ENCODE results near the gene HMCN1.

DNA sequence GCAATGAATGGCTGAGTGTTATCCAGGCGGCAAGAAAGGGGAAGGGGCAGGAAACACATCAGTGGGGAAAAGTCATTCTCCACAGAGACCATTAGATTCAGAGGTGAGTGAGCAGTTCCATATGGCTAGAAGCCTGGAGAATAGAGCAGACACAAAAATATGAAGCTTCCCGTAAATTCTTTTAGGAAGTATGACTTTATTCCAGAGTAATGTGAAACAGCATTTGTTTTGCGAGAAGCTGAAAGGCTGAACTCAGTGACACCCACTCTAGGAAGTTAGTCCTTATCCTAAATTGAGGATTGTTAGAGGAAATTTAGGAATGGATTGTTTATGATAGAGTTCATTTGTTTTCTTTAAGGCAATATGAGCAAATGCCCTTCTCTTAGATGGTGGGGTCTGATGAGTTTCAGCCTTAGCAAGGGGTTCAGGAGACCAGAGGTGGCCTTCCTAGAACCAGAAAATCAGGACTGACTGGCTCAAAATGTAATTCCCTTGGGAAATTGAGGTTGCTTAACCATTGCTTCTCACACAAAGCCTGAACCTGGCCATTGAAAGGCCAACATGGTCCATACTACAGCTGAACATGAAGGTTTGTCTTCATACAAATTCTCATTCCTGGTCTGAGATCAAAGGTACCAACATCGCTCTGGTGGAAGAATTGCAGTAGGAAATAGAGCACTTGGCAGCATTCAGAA, 473.3 kb downstream of the HMCN1 start:
- TF ChIP-seq, protein P1, sequence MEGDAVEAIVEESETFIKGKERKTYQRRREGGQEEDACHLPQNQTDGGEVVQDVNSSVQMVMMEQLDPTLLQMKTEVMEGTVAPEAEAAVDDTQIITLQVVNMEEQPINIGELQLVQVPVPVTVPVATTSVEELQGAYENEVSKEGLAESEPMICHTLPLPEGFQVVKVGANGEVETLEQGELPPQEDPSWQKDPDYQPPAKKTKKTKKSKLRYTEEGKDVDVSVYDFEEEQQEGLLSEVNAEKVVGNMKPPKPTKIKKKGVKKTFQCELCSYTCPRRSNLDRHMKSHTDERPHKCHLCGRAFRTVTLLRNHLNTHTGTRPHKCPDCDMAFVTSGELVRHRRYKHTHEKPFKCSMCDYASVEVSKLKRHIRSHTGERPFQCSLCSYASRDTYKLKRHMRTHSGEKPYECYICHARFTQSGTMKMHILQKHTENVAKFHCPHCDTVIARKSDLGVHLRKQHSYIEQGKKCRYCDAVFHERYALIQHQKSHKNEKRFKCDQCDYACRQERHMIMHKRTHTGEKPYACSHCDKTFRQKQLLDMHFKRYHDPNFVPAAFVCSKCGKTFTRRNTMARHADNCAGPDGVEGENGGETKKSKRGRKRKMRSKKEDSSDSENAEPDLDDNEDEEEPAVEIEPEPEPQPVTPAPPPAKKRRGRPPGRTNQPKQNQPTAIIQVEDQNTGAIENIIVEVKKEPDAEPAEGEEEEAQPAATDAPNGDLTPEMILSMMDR (IDR thresholded peaks at IDR 0.05) = no peak
- TF ChIP-seq POLR2A (IDR thresholded peaks at IDR 0.05) = no peak

Data from adrenal gland (tissue), 5 donors.